Central memory CD8-positive, alpha-beta T cell (primary cell): ENCODE results near the gene SLIT3.
"Not testable (repeated sequence)": the region's sequence is repeated elsewhere in the genome, so short reads cannot be mapped to it uniquely, and the experiment has no call there.

ENCODE experiments used
- ATAC-seq: fragments of 150-1000 bp; cut with Tn5 transposase; replicated peaks from 2 replicates; pipeline ENCODE4 v1.10.0; 2022; ENCODE audit warnings: mild to moderate bottlenecking, moderate FRiP score, moderate number of reproducible peaks; ENCODE audit not compliant: poor library complexity, severe bottlenecking; ENCODE audit errors: extremely low read depth
- DNase-seq, 2 donors: peaks; one replicate each; pipeline ENCODE4 v3.0.0; 2021; ENCODE audit warnings: low spot score in 2 of 2
- H3K27ac Mint-ChIP-seq: one replicate; pipeline ENCODE4 v1.8.0; 2022; ENCODE audit warnings: low read depth, mild to moderate bottlenecking, moderate library complexity, mixed read lengths
- H3K27me3 Mint-ChIP-seq: one replicate; pipeline ENCODE4 v1.8.0; 2022; ENCODE audit warnings: mixed read lengths
- H3K36me3 Mint-ChIP-seq: one replicate; pipeline ENCODE4 v1.8.0; 2022; ENCODE audit warnings: mild to moderate bottlenecking, moderate library complexity, mixed read lengths; ENCODE audit not compliant: insufficient read depth
- H3K4me1 Mint-ChIP-seq: one replicate; pipeline ENCODE4 v1.8.0; 2022; ENCODE audit warnings: mixed read lengths
- H3K4me3 Mint-ChIP-seq: one replicate; pipeline ENCODE4 v1.8.0; 2022; ENCODE audit warnings: mild to moderate bottlenecking, moderate library complexity, mixed read lengths
- H3K9me3 Mint-ChIP-seq: one replicate; pipeline ENCODE4 v1.8.0; 2022; ENCODE audit warnings: mixed read lengths

Gene SLIT3

GRCh38 chr5:169222934-169223594, 77.9 kb downstream of the SLIT3 start:
- Mint-ChIP-seq H3K4me3 (no peak overlapping the region), H3K9me3 (no peaks in the 10 kb centered on the region), H3K36me3 (no peaks in the 10 kb centered on the region), H3K27ac (no peak overlapping the region), H3K27me3 (peaks cover 11% of the 10 kb centered on the region), H3K4me1 (peaks cover 11% of the 10 kb centered on the region)
- no peak for DNase-seq
- no peak for ATAC-seq

GRCh38 chr5:169221519-169221918, 79.4 kb downstream of the SLIT3 start:
- peaks cover 11% of the 10 kb centered on the region for H3K4me1 Mint-ChIP-seq
- no peak for ATAC-seq
- no peak overlapping the region for H3K27ac Mint-ChIP-seq
- H3K27me3 Mint-ChIP-seq = peaks cover 11% of the 10 kb centered on the region
- H3K9me3 Mint-ChIP-seq = no peaks in the 10 kb centered on the region
- H3K36me3 Mint-ChIP-seq = no peaks in the 10 kb centered on the region
- no peak for DNase-seq
- H3K4me3 Mint-ChIP-seq = no peak overlapping the region

DNA sequence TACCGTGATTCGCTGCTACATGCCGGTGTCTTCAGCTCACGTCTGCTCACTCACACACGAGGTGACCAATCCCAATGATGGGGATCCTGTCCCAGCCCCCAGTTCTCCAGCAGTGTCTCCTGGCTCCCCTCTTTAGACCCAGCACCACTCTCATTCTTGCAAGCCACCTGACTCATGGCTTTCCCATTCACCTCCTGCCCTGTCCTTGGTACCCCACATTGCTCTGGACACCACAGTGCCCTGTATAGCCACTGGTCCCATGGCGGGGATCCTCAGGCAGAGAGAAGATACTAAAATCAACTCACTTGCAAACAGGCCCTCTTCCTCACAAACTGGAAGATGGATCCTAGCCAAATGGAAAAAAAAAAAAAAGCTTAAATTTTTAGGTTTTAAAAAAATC, 81.0 kb downstream of the SLIT3 start:
- Mint-ChIP-seq H3K27me3 (peaks cover 11% of the 10 kb centered on the region), H3K36me3 (no peaks in the 10 kb centered on the region), H3K4me1 (peaks cover 11% of the 10 kb centered on the region), H3K4me3 (peak overlapping the region; percentile 41), H3K27ac (no peak overlapping the region), H3K9me3 (peaks cover 4% of the 10 kb centered on the region)
- DNase-seq = no peak
- no peak for ATAC-seq

DNA sequence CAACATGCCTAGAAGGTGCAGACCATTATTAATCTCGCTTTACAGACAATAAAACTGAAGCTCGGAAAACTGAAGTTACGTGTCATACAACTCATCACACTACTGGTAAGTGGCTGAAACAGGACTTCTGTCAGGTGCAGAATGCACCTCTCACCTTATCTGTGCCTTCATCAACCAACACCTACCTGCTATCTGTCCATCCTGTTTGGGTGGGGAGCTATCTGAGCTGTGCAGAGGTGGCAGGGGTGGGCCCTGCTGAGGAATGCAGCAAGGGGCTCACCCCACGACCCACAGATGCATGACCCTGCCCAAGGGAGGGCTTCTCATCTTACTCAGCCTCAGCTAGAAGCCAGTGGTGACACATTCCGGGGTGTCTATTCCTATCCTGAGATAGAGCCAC, 81.6 kb downstream of the SLIT3 start:
- ATAC-seq = no peak
- Mint-ChIP-seq H3K27me3 (peaks cover 13% of the 10 kb centered on the region), H3K36me3 (no peaks in the 10 kb centered on the region), H3K4me1 (peaks cover 11% of the 10 kb centered on the region), H3K4me3 (peak overlapping the region; percentile 41), H3K27ac (peak overlapping the region; percentile 41), H3K9me3 (peaks cover 4% of the 10 kb centered on the region)
- DNase-seq = no peak

DNA sequence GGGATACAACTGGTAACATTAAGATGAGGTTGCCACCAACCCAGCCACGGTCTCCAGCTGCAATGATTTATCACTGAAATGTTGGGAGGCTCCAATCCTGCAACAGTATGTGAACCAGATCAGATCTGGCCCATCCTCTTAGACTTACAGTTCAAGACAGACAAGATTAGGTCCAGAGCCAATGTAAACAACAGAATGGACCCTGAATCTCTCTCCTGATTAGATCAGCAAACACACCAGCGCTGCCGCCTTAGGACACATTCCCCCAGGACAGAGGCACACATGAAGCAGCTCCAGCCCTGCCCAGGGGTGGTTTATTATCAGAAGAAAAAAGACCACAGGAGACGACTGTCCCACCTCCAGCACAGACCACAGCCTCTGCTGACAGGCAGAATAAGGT, 82.1 kb downstream of the SLIT3 start:
- ATAC-seq (peak; percentile 8), DNase-seq (no peak)
- peak overlapping the region; percentile 41 for H3K4me3 Mint-ChIP-seq
- H3K4me1 Mint-ChIP-seq = peaks cover 11% of the 10 kb centered on the region
- H3K9me3 Mint-ChIP-seq = peaks cover 4% of the 10 kb centered on the region
- no peak overlapping the region for H3K27ac Mint-ChIP-seq
- H3K27me3 Mint-ChIP-seq = peaks cover 18% of the 10 kb centered on the region
- H3K36me3 Mint-ChIP-seq = no peaks in the 10 kb centered on the region

DNA sequence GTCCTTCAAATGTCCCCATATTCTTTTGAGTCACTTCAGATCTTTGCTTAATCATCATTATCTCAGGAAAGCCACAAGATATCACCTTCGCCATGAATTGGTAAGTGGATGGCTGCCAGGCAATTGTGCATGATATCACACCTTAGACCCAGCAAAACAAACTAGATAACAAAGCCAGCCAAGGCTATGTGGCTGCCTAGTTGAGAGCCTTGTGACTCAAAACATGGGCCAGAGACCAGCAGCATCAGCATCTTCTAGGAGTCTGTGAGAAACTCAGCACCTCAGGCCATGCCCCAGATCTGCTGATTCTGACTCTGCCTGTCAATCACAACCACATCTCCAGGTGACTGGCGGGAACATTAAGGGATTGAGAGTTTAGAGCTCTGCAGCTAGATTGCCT, 82.8 kb downstream of the SLIT3 start:
- ATAC-seq (peak; percentile 81), DNase-seq (peak in 1 of 2 donors; percentile 36)
- no peak overlapping the region for H3K27ac Mint-ChIP-seq
- H3K4me3 Mint-ChIP-seq = no peak overlapping the region
- no peaks in the 10 kb centered on the region for H3K36me3 Mint-ChIP-seq
- H3K4me1 Mint-ChIP-seq = peaks cover 11% of the 10 kb centered on the region
- H3K9me3 Mint-ChIP-seq = peaks cover 4% of the 10 kb centered on the region
- H3K27me3 Mint-ChIP-seq = peaks cover 20% of the 10 kb centered on the region

DNA sequence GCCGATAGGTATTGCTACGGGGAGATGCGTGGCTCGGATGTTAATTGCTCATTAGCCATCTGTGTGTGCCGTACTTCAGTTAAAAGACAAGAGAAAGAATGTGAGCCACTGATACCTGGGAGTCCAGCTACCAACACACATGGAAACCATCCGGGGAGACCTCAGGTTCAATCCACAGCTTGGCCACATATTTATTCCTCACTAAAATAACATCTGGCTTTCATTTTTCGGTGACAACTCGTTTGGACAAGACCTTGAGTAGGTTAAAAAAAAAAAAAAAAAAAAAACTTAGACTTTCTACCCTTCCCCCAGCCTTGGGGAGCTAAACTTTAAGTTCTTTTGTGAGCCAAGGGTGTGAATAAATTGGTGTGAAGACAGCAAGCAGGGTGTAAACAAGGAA, 84.1 kb downstream of the SLIT3 start:
- H3K27me3 Mint-ChIP-seq = peaks cover 18% of the 10 kb centered on the region
- no peak overlapping the region for H3K27ac Mint-ChIP-seq
- H3K36me3 Mint-ChIP-seq = no peaks in the 10 kb centered on the region
- no peak overlapping the region for H3K4me3 Mint-ChIP-seq
- H3K4me1 Mint-ChIP-seq = peaks cover 11% of the 10 kb centered on the region
- no peak for DNase-seq
- peaks cover 4% of the 10 kb centered on the region for H3K9me3 Mint-ChIP-seq
- ATAC-seq = no peak

GRCh38 chr5:169213479-169213878, 87.5 kb downstream of the SLIT3 start:
- Mint-ChIP-seq H3K27ac (no peak overlapping the region), H3K4me1 (no peaks in the 10 kb centered on the region), H3K9me3 (peaks cover 4% of the 10 kb centered on the region), H3K27me3 (peaks cover 9% of the 10 kb centered on the region), H3K4me3 (no peak overlapping the region), H3K36me3 (no peaks in the 10 kb centered on the region)
- DNase-seq (no peak), ATAC-seq (no peak)

DNA sequence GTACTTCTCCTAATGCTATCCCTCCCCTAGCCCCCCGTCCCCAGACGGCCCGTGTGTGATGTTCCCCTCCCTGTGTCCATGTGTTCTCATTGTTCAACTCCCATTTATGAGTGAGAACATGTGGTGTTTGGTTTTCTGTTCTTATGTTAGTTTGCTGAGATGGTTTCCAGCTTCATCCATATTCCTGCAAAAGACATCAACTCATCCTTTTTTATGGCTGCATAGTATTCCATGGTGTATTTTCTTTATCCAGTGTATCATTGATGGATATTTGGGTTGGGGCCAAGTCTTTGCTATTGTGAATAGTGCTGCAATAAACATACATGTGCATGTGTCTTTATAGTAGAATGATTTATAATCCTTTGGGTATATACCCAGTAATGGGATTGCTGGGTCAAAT, 89.2 kb downstream of the SLIT3 start:
- not testable (repeated sequence) for H3K27me3 Mint-ChIP-seq, H3K4me1 Mint-ChIP-seq, H3K36me3 Mint-ChIP-seq, H3K4me3 Mint-ChIP-seq, H3K9me3 Mint-ChIP-seq, H3K27ac Mint-ChIP-seq, DNase-seq, ATAC-seq

DNA sequence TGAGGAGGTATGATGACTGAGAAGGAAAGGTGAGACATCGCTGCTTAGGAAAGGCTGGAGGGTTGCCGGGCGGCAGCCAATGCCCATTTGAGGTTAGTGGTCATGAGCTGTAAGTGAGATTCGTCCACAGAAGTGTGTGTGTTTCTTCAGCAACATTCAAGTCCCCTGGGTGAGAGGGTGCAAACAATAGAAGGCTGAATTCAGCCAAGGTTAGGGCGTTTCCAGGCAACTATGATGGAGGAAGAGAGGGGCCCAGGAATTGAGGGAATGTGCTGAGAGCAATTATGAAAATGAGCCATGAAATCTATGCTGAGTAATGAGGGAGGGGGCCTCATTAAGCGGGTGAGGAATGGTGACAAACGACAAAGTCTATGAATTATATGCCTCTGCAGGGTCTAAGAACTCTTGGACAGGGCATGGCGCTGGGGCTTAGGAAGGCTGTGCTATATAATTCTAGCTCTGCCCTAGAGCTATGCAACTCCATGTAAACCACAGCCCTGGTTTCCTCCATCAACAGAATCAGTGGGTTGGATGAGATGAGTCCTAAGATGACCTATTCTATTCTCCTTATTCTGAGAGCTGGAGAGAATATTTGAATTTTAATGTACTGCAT, 96.0 kb downstream of the SLIT3 start:
- ATAC-seq (no peak), DNase-seq (no peak)
- H3K27me3 Mint-ChIP-seq = no peaks in the 10 kb centered on the region
- peaks cover 9% of the 10 kb centered on the region for H3K9me3 Mint-ChIP-seq
- H3K4me1 Mint-ChIP-seq = no peaks in the 10 kb centered on the region
- no peak overlapping the region for H3K4me3 Mint-ChIP-seq
- H3K36me3 Mint-ChIP-seq = no peaks in the 10 kb centered on the region
- H3K27ac Mint-ChIP-seq = no peak overlapping the region

GRCh38 chr5:169202969-169203368, 98.0 kb downstream of the SLIT3 start:
- Mint-ChIP-seq H3K9me3 (peaks cover 9% of the 10 kb centered on the region), H3K4me3 (no peak overlapping the region), H3K27ac (no peak overlapping the region), H3K36me3 (peaks cover 3% of the 10 kb centered on the region), H3K27me3 (no peaks in the 10 kb centered on the region), H3K4me1 (no peaks in the 10 kb centered on the region)
- DNase-seq = no peak
- no peak for ATAC-seq

DNA sequence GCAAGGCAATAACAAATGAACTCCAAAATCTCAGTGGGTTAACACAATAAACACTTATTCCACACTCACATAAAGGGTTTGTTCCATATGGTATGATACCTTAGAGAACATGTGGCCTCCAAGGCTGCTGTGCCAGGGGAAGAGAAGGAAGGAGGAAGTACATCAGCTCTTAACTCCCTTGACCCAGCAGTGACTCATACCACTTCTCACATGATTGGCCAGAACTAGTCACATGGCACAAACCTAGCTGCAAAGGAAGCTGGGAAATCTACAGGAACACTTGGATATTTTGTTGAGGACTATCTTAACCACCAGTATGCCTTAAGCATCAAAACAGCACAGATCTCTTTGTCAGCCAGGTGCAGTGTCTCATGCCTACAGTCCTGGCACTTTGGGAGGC, 99.3 kb downstream of the SLIT3 start:
- DNase-seq (no peak), ATAC-seq (no peak)
- Mint-ChIP-seq H3K27me3 (no peaks in the 10 kb centered on the region), H3K36me3 (peaks cover 3% of the 10 kb centered on the region), H3K27ac (no peak overlapping the region), H3K4me3 (no peak overlapping the region), H3K4me1 (no peaks in the 10 kb centered on the region), H3K9me3 (peaks cover 9% of the 10 kb centered on the region)

GRCh38 chr5:169200125-169200778, 100.7 kb downstream of the SLIT3 start:
- Mint-ChIP-seq H3K4me1 (no peaks in the 10 kb centered on the region), H3K27me3 (no peaks in the 10 kb centered on the region), H3K27ac (no peak overlapping the region), H3K4me3 (no peak overlapping the region), H3K36me3 (peaks cover 3% of the 10 kb centered on the region), H3K9me3 (peaks cover 9% of the 10 kb centered on the region)
- ATAC-seq (no peak), DNase-seq (no peak)
